MCF 10A (cell line): Measurements from ENCODE around the gene PSEN2. TPM values are rescaled to one million over a fixed set of nuclear protein-coding genes. Genes with fewer than 3 reads are reported as not detected.

Source experiments
- BruUV-seq: library from RNA; stranded (reverse); fragments of 400-500 nt; replicated peaks from 2 replicates; lab custom pipeline; 2021; lab: Mats Ljungman, UMichigan
- CTCF ChIA-PET: fragments of 300-600 bp; sonication (Branson Sonifier 250); formaldehyde crosslinking; extraction: SDS; loops from one replicate; lab custom pipeline; 2021; ENCODE audit warnings: antibody characterized with exemption, inconsistent platforms; lab: Yijun Ruan, JAX
- POLR2A ChIA-PET: fragments of 300-600, 350-650 bp; sonication (Branson Sonifier 250); formaldehyde crosslinking; extraction: SDS; loops from one replicate; lab custom pipeline; 2020; ENCODE audit warnings: antibody characterized with exemption, inconsistent platforms; lab: Yijun Ruan, JAX
- DNase-seq: peaks from one replicate; pipeline ENCODE4 v3.0.0-alpha.2; 2018; ENCODE audit not compliant: unreplicated experiment
- H3K27ac Mint-ChIP-seq: one replicate; pipeline ENCODE4 v1.8.0; 2022; ENCODE audit warnings: mild to moderate bottlenecking, low read depth, mixed read lengths; ENCODE audit not compliant: unreplicated experiment
- H3K27me3 Mint-ChIP-seq: one replicate; pipeline ENCODE4 v1.8.0; 2022; ENCODE audit warnings: mixed read lengths; ENCODE audit not compliant: insufficient read depth, unreplicated experiment
- H3K36me3 Mint-ChIP-seq: one replicate; pipeline ENCODE4 v1.8.0; 2022; ENCODE audit warnings: mild to moderate bottlenecking, moderate library complexity, mixed read lengths; ENCODE audit not compliant: insufficient read depth, unreplicated experiment
- H3K4me1 Mint-ChIP-seq: one replicate; pipeline ENCODE4 v1.8.0; 2022; ENCODE audit warnings: mixed read lengths; ENCODE audit not compliant: insufficient read depth, unreplicated experiment
- H3K4me3 Mint-ChIP-seq: one replicate; pipeline ENCODE4 v1.8.0; 2022; ENCODE audit warnings: mild to moderate bottlenecking, moderate library complexity, mixed read lengths; ENCODE audit not compliant: unreplicated experiment
- H3K9me3 Mint-ChIP-seq: one replicate; pipeline ENCODE4 v1.8.0; 2022; ENCODE audit warnings: mixed read lengths; ENCODE audit not compliant: unreplicated experiment
- CTCF ChIP-seq: fragments of 200-600 bp; IDR thresholded peaks from one replicate; pipeline ENCODE4 v1.8.0; 2022; ENCODE audit warnings: antibody characterized with exemption, mild to moderate bottlenecking; ENCODE audit not compliant: unreplicated experiment
- intact Hi-C: fragments of 100-400 bp; cut with micrococcal nuclease; formaldehyde crosslinking; loops from 2 replicates; pipeline ENCODE4 v1.14.1; 2022
- total RNA-seq: library from RNA; stranded (reverse); gene quantifications from 2 replicates; pipeline ENCODE4 v1.2.3, GENCODE V29; 2022

Gene PSEN2
- total RNA-seq, 1 experiment from 2014 or later, result 31.3 TPM

- intact Hi-C loops, result no loop called here
- no peak overlapping the region for H3K4me3 Mint-ChIP-seq
- no peak for DNase-seq
- peaks cover 52% of the 10 kb centered on the region for H3K4me1 Mint-ChIP-seq
- H3K36me3 Mint-ChIP-seq, result no peaks in the 10 kb centered on the region
- H3K27ac Mint-ChIP-seq, result no peak overlapping the region
- H3K27me3 Mint-ChIP-seq, result no peaks in the 10 kb centered on the region
- ChIA-PET POLR2A (interaction anchor here (0.7 to 1.4 kb wide), 3 partner anchors 74 to 508 kb away, joined by 3 to 5 read pairs (median 4); no protein-coding TSS in a partner anchor), CTCF (no interaction called here)
- TF ChIP-seq CTCF, result no peak
- H3K9me3 Mint-ChIP-seq, result peaks cover 7% of the 10 kb centered on the region
- no TSS peak for BruUV-seq
These were observed 73.5 kb downstream of the PSEN2 start for GRCh38 chr1:226943927-226944326.

GRCh38 chr1:226945106-226945857 is 74.9 kb downstream of the PSEN2 start:
- no peak for TF ChIP-seq CTCF
- Mint-ChIP-seq H3K36me3 (no peaks in the 10 kb centered on the region), H3K4me3 (no peak overlapping the region), H3K27me3 (no peaks in the 10 kb centered on the region), H3K4me1 (peaks cover 52% of the 10 kb centered on the region), H3K9me3 (peaks cover 7% of the 10 kb centered on the region), H3K27ac (no peak overlapping the region)
- intact Hi-C loops, result no loop called here
- BruUV-seq, result no TSS peak
- CTCF ChIA-PET, result interaction anchor here (0.5 to 1.4 kb wide), 4 partner anchors 19 to 97 kb away, joined by 3 to 4 read pairs (median 4); no protein-coding TSS in a partner anchor
- POLR2A ChIA-PET, result interaction anchor here (0.6 kb wide), 1 partner anchor 90 kb away, joined by 4 read pairs; no protein-coding TSS in a partner anchor
- no peak for DNase-seq

Other genes starting within 250 kb of the PSEN2 start
- gene ITPKB, start 131.3 kb upstream of the PSEN2 start, total RNA-seq, result 9.5 and 12.6 TPM in 2 replicates
- 22.1 and 26.4 TPM in 2 replicates for gene COQ8A, start 69.7 kb downstream of the PSEN2 start, total RNA-seq